NCI-H748 treated with DMSO at 0.1 percent for 48 hours (cell line): ENCODE results near the gene FGFBP1.

Source experiments
- DNase-seq: peaks from one replicate; lab custom pipeline; 2025; lab: John Stamatoyannopoulos, UW

The FGFBP1 gene

DNA sequence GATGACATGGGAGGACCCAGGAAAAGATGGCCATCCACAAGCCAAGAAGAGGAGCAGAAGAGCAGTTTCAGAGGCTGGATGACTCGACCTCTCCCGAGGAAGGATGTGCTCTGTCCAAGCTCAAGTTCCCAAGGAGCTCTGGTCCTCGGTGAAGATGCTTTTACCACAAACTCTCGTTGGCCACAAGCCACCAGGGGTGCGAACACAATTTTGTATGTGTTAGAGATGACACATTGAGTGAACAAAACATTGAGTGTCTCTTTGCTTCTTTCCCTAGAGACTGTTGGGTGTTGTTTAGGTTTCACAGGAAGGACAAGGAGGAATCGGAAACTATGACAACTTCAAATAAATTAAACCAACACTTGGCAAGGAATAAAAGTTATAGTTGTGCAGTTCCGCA lies 26.3 kb downstream of the FGFBP1 start:
- DNase-seq = no peak

DNA sequence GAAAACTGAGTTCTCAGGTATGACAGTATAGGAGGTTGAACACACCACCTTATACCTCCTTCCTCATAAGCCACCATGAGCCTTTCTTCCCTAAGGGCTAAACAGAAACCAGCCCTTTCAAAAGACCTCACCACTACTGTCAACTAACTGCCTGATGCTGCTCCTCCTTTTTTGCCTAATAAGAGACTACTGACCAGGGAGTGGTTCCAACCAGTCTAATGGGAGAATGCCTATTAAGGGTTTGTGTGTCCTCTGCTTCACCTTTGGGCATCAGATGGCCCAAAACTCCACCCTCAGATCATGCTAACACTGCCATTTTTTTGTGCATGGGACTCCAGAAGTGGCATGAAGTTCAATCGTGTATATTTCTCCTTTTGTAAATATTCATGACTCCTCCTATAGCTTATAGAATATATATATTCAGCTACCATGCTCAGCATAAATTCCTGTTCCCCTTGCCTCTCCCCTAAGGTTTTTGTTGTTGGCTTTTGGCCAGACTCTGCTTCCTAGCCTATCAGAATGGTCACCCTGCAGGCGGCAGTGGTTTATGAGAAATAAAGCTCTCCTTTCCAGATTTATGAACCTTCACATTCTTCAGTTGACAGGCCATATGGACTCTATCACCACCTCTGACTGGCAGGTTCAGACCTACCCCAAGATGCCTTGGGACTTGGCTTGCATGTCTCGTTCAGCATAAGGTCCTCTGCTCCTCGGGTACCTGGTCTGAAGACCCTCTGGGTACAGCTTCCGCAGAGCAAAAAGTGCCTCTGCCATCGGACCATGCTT lies 28.2 kb downstream of the FGFBP1 start:
- no peak for DNase-seq

DNA sequence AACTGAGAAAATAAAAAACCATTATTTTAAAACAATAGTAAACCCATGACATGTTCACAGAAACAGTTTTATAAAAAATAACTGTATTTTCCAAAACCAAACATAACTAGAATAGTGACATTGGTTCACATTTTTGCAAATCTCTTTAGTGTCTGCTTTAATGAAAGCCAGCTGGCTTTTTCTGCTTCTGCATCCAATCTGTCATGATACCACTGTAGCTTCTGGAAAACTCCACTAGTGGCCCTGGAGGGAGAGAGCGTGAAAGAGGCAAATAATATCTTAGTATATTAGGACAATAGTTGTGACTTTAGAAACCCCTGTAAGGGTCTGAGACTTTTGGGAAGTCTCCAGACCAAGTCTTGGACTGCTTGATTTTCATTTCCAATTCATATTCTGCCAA lies 31.1 kb downstream of the FGFBP1 start:
- no peak for DNase-seq

DNA sequence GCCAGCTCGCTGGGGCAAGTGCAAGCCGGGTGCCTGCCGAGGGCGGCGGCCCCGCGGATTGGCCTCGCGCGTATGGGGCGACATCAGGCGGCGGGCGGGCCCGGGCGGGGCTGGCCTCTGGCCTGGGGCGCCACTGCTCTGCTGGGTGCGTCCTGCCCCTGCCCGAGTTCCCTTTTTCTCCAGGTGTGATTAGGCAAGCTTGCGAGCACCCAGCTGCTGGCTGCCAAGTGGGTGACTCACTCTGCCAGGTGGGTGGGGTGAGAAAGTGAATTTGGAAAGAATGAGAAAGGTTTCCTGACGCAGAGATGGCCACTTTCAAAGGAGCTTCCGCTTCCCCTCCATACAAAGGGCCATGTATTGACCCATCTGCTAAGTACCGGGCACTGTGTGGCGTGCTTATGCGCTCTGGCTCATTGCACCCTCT lies 32.5 kb downstream of the FGFBP1 start:
- peak; percentile 11 for DNase-seq

DNA sequence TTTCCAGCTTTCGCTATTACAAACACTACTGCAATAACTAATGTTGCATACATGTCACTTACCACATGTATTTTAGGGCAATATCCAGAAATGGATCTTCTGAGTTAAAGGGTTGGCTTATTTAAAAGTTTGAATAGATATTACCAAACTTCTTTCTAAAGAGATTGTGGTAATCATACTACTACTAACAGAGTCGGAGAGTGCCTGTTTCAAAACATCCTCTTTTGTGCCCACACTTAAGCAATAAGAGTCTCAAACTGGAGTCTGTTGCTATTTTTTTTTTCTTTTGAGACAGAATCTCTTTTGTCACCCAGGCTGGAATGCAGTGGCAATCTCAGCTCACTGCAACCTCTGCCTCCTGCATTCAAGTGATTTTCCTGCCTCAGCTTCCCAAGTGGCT lies 35.8 kb downstream of the FGFBP1 start:
- DNase-seq = no peak

DNA sequence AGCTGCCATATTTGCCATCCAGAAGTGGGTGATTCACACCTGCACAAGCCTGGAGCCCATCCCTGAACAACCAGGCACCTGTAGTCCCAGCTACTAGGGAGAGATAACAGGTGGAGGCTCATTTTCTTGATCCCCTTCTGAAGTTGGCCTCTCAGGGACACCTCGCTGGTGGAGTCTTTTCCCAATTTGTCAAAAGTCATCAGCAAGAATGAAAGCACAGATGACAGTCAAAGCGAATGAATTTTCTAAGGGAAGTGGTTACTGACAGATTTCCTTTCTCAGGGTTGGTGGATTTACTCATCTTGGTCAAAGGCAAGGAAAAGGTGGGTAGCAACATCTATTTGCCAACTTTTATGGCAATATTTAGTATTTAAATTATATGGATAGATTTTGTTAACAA lies 36.5 kb downstream of the FGFBP1 start:
- no peak for DNase-seq

DNA sequence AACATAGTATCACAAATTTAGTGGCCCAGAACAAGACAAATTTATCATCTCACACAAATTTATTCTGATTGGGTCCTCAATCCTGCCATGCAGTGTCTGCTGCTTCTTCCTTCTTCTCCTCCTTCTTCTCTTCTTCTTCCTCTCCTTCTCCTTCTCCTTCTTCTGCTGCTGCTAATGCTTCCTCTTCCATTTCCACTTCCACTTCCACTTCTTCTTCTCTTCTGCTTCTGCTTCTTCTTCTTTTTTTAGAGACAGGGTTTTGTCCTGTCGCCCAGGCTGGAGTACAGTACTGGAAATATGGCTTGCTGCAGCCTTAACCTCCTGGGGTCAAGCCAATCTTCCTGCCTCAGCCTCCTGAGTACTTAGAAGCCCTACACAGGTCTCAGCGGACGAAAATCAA lies 37.5 kb downstream of the FGFBP1 start:
- DNase-seq = no peak

DNA sequence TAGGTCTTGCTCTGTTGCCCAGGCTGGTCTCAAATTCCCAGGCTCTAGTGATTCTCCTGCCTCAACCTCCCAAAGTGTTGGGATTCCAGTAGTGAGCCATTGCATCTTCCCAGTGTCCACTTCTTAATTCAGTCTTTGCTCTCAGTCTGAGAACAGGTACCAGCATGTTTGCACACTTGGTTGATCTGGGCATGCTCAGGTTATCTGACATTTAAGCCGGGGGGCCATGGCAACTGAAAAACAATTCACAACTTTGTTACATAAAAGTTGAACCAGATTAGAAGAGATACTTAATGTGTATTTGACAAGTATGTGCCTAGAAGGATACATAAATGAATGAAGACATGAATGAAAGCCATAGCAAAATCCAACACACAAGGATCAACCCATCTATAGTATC lies 39.0 kb downstream of the FGFBP1 start:
- no peak for DNase-seq

DNA sequence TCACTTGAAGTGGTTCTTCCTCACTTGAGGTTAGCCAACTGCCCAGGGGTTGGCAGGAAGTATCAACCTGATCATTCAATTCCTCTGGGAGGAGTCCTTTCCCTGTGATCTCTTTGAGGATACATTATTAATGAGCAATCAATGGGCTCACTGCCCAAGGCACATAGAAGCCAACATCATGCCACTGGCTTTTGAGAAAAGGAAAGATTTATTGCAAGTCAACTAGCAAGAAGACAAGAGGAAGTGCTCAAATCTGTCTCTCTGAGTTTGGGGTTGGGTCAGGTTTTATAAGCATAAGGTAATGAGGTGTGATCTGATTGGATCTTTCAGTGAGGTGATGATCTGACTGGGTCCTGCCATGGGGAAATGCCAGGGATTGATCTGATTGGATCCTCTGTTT lies 39.6 kb downstream of the FGFBP1 start:
- no peak for DNase-seq

DNA sequence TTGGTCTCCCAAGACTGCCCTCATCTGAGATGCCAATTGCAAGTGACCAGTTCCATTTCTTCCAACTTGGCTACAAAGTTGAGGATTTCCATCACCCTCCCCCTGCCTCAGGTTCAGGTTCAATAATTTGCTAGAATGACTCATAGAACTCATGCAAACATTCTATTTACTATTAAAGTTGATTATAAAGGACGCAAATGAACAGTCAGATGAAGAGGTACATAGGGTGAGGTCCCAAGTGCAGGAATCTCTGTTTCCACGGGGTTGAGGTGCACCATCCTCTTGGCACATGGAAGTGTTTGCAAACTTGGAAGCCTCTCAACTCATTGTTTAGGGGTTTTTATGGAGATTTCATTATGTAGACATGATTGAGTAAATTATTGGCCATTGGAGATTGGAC lies 41.0 kb downstream of the FGFBP1 start:
- DNase-seq = no peak

DNA sequence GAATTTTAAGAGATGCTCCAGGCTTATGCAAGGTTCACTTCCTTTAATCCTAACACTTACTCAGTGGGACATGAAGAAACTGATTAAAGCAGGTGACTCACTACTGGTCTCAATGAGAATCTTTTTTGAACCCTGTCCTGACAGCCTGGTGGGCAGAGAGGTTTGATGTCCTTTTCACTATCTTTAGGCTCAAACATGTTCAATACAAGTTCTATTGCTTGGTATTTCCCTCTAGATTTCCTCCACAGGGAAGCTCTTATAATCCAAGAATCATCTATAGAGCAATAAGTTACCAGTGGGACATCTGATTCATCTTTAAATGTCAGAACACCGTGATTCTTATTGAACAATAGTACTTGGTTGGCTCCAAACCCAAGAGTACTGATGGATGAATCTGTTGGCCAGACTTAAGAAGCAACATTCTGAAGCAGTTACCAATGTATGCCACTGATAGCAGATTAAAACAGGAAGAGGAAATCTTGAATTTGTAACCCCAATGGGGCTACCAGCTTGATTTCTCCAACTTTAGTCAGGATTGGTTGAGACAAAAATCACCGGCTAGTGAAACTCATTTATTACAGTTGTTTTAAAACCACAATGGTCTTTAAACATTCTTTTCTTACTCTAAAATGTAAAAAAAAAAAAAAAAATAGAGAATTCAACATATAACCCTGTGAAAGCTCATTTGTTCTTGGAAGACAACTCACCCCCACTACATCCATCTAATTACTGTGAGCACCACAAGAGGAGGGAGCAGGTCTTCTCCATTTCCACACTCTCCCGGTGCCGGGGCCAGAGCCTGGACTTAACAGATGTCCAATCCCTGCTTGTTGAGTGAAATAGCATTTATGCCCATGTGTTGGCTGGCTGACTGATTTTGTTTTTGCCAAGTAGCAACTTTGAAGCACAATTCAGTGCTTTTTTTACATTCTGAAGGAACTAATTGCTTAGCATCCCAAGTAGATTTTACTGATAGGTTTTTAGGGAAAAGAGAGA lies 43.3 kb downstream of the FGFBP1 start:
- DNase-seq = no peak

DNA sequence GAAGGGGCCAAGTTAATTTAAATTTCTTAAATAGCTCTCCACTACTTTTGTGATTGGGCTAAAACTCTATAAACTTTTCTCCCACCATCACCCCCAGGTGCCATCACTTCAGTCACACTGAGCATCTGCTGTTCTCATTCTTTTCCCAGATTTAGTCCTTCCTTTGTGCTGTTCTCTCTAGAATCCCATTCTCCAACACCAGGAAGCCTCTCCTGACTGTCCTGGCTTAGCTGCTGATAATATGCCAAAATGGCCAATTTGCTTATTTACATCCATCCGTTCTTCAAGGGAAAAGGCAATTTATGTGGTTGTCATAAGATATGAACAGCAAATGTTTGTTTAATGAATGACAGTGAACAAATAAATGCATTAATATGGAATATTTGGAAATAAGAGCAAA lies 44.1 kb downstream of the FGFBP1 start:
- DNase-seq = no peak

DNA sequence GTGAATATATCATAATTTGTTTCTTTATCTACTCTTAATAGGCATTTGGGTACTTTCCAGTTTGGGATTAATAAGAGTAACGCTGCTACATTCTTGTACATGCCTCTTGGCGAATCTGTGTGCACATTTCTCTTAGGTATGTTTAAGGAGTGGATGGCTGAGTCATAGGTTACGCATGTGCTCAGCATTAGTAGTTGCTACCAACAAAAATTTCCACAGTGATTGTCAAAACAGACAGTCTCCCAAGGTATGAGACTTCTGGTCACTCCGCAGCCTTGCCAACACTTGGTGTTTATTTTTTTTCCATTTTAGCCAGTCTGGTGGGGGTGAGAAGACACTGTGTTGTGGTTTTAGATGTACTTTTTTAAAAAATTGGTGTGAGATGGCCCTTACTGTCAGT lies 44.6 kb downstream of the FGFBP1 start:
- no peak for DNase-seq

DNA sequence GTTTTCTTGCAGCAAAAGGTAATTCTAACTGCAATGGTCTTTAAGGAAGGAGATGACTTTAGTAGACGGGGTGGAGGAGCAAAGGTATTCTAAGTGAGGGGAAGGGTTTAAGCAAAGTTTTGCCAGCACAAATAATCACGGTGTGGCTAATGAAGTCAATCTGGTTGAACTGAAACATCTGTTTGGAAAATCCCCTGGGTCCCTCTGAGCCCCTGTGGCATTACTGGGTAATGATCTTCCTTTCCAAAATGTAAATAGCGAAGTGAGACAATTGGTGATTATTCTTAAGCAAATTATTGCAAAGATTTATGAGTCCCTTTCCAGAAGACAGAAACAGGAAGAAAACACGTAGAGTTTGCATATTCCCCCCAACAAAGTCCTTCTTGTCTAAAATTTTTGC lies 47.2 kb downstream of the FGFBP1 start:
- no peak for DNase-seq

DNA sequence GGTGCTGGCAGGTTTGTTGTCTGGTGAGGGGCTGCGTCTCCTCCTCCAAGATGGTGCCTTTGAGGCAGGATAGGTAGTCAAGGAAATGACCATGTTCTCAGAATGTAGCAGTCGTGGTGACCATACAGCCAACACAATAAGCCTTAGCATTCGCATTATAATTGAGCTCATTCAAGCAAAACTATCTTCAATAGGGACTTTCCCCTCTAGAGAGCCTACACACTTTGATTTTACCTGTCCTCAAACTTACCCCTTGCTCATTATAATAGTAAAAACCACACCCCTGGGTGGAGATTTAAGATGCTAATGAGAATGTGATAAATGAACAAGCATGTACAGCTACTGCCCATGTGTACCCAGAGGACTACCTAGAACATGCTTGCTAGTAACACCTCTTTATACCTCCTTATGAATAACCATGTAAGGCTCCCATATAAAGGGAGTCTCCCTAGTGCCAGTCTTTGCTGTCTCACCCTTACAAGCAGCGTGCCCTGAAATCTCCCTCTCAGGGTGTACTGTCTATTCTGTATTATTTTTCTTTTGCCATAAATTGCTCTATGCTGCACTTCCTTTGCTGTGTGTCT lies 48.2 kb downstream of the FGFBP1 start:
- no peak for DNase-seq

DNA sequence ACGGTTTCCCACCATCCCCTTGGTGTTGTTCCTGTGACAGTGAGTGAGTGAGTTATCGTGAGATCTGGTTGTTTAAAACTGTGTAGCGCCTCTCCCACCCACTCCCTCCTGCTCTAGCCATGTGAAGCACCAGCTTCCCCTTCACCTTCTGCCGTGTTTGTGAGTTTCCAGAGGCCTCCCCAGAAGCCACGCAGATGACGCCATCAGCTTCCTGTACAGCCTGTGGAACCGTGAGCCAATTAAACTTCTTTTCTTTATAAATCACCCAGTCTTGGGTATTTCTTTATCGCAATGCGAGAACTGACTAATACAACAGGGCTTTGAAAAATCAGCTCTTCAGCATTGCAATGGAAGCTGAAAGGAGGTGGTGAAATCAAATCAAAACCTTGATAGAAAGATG lies 50.0 kb downstream of the FGFBP1 start:
- no peak for DNase-seq
